NB4 (cell line): ENCODE data around the gene COL7A1.

ENCODE experiments used
- CTCF ChIP-seq: IDR thresholded peaks from one replicate; pipeline ENCODE4 v1.5.1; 2012; ENCODE audit warnings: low read depth, low read length
- MYC ChIP-seq: IDR thresholded peaks from 2 replicates; pipeline ENCODE4 v1.6.1; 2011; ENCODE audit warnings: low read depth, low read length
- POLR2A ChIP-seq: IDR thresholded peaks from 2 replicates; pipeline ENCODE4 v1.6.1; 2011; ENCODE audit warnings: mild to moderate bottlenecking; ENCODE audit not compliant: insufficient read length; ENCODE audit errors: extremely low read depth
- TF ChIP-seq, protein P1 (sequence below): IDR thresholded peaks from 2 replicates; pipeline ENCODE4 v1.6.1; 2011; ENCODE audit warnings: low read depth, low read length

GRCh38 chr3:48571938-48572337 lies 23.2 kb downstream of the COL7A1 start:
- TF ChIP-seq CTCF (no peak), POLR2A (no peak), MYC (no peak)
- TF ChIP-seq, protein P1, sequence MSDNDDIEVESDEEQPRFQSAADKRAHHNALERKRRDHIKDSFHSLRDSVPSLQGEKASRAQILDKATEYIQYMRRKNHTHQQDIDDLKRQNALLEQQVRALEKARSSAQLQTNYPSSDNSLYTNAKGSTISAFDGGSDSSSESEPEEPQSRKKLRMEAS = no peak
